ENCODE measurements around the gene SPECC1. TPM values are rescaled to one million over a fixed set of nuclear protein-coding genes. Genes with fewer than 3 reads are reported as not detected.

SPECC1 gene
- total and polyA plus RNA-seq, 9 of the 15 experiments (the other 6 are each of a cell fraction or from before 2014, with no cell fraction given) = 2.4 to 19.6 (median 14.7) TPM

- H3K9me1 ChIP-seq (ENCODE audit: control insufficient read depth, insufficient read depth, low read length) = no peaks in the 10 kb centered on the region
- WGBS (ENCODE audit: insufficient coverage, low coverage, missing lambda C conversion rate) = 41% methylated on average over 8 of the region's 10 CpGs
- no peaks in the 10 kb centered on the region for H3K36me3 ChIP-seq (ENCODE audit: control insufficient read depth, insufficient read depth, low read length)
- CTCF ChIA-PET (ENCODE audit: low intra/inter-chr PET ratio) = no interaction called here
- intact Hi-C loops (cut with micrococcal nuclease) (no loop called here), in situ Hi-C loops (cut with MboI) (no loop called here)
- H3K4me2 ChIP-seq (ENCODE audit: insufficient read depth, low read length) = no peak overlapping the region
- FAIRE-seq (peak; percentile 76), ATAC-seq (peak; percentile 81), DNase-seq (ENCODE audit: extremely low read depth in 1 of 4, low spot score in 3 of 4) (peak in 3 of 4 experiments; percentile 14 to 53 (median 36))
- no peaks in the 10 kb centered on the region for H3K9me3 ChIP-seq (replicated peaks; ENCODE audit: control insufficient read depth, insufficient read depth, low read depth, low read length)
- H2AFZ ChIP-seq (ENCODE audit: low read depth, low read length) = no peak overlapping the region
- no TSS peak for BruUV-seq (replicated peaks)
- peaks cover 11 to 22% of the 10 kb centered on the region in 2 experiments; a peak in 4 of 5 replicates for H3K4me1 ChIP-seq (replicated peaks in 1 of 2; ENCODE audit: control insufficient read depth in 2 of 2, insufficient read depth in 2 of 2, low read length in 2 of 2)
- no peaks in the 10 kb centered on the region for H3K79me2 ChIP-seq (ENCODE audit: control insufficient read depth, insufficient read depth, low read length)
- H3K27me3 ChIP-seq (ENCODE audit: control insufficient read depth in 2 of 2, insufficient read depth in 2 of 2, low read length in 2 of 2) = no peaks in the 10 kb centered on the region
- H3K27ac ChIP-seq (ENCODE audit: extremely low read depth, low read depth, low read length) = no peak overlapping the region
- H3K9ac ChIP-seq (ENCODE audit: insufficient read depth in 1 of 2, low read depth in 2 of 2, low read length in 2 of 2) = no peak overlapping the region
- POLR2A ChIA-PET = interaction anchor here (0.6 kb wide), 1 partner anchor 142 kb away, joined by 3 read pairs; no protein-coding TSS in a partner anchor
- peaks cover 16% of the 10 kb centered on the region; the same call in 1 of the 2 replicates for H4K20me1 ChIP-seq (replicated peaks; ENCODE audit: control insufficient read depth, insufficient read depth, low read length)
- no peak overlapping the region for H3K4me3 ChIP-seq
- TF ChIP-seq CBFA2T2 (conservative IDR thresholded peaks at IDR 0.05) (peak; percentile 42; the same call in 1 of the 2 replicates), HDAC6 (IDR thresholded peaks at IDR 0.05; ENCODE audit: low read depth, low read length) (no peak), CHD1 (IDR thresholded peaks at IDR 0.05; ENCODE audit: low read length) (no peak), DPF2 (IDR thresholded peaks at IDR 0.05) (peak; percentile 78), CBFA2T3 (IDR thresholded peaks at IDR 0.05) (peak; percentile 71), CEBPG (CRISPR knock-in tag; IDR thresholded peaks at IDR 0.05) (no peak), CEBPG (tag; conservative IDR thresholded peaks at IDR 0.05 in 1 of 2, IDR thresholded peaks at IDR 0.05 in 1 of 2) (0 out of 4 replicates have a peak, but pooled peaks of 1 of the 2 experiments have one; percentile 21), CTBP1 (IDR thresholded peaks at IDR 0.05; ENCODE audit: borderline replicate concordance) (peak; percentile 56; the same call in 1 of the 2 replicates), ZNF41 (CRISPR knock-in tag; conservative IDR thresholded peaks at IDR 0.05) (0 out of 2 replicates have a peak, but pooled peaks have one; percentile 31), CREB3L1 (IDR thresholded peaks at IDR 0.05; ENCODE audit: borderline replicate concordance, low read depth) (no peak), ZNF316 (IDR thresholded peaks at IDR 0.05) (peak; percentile 89)
- TF ChIP-seq, protein P1, sequence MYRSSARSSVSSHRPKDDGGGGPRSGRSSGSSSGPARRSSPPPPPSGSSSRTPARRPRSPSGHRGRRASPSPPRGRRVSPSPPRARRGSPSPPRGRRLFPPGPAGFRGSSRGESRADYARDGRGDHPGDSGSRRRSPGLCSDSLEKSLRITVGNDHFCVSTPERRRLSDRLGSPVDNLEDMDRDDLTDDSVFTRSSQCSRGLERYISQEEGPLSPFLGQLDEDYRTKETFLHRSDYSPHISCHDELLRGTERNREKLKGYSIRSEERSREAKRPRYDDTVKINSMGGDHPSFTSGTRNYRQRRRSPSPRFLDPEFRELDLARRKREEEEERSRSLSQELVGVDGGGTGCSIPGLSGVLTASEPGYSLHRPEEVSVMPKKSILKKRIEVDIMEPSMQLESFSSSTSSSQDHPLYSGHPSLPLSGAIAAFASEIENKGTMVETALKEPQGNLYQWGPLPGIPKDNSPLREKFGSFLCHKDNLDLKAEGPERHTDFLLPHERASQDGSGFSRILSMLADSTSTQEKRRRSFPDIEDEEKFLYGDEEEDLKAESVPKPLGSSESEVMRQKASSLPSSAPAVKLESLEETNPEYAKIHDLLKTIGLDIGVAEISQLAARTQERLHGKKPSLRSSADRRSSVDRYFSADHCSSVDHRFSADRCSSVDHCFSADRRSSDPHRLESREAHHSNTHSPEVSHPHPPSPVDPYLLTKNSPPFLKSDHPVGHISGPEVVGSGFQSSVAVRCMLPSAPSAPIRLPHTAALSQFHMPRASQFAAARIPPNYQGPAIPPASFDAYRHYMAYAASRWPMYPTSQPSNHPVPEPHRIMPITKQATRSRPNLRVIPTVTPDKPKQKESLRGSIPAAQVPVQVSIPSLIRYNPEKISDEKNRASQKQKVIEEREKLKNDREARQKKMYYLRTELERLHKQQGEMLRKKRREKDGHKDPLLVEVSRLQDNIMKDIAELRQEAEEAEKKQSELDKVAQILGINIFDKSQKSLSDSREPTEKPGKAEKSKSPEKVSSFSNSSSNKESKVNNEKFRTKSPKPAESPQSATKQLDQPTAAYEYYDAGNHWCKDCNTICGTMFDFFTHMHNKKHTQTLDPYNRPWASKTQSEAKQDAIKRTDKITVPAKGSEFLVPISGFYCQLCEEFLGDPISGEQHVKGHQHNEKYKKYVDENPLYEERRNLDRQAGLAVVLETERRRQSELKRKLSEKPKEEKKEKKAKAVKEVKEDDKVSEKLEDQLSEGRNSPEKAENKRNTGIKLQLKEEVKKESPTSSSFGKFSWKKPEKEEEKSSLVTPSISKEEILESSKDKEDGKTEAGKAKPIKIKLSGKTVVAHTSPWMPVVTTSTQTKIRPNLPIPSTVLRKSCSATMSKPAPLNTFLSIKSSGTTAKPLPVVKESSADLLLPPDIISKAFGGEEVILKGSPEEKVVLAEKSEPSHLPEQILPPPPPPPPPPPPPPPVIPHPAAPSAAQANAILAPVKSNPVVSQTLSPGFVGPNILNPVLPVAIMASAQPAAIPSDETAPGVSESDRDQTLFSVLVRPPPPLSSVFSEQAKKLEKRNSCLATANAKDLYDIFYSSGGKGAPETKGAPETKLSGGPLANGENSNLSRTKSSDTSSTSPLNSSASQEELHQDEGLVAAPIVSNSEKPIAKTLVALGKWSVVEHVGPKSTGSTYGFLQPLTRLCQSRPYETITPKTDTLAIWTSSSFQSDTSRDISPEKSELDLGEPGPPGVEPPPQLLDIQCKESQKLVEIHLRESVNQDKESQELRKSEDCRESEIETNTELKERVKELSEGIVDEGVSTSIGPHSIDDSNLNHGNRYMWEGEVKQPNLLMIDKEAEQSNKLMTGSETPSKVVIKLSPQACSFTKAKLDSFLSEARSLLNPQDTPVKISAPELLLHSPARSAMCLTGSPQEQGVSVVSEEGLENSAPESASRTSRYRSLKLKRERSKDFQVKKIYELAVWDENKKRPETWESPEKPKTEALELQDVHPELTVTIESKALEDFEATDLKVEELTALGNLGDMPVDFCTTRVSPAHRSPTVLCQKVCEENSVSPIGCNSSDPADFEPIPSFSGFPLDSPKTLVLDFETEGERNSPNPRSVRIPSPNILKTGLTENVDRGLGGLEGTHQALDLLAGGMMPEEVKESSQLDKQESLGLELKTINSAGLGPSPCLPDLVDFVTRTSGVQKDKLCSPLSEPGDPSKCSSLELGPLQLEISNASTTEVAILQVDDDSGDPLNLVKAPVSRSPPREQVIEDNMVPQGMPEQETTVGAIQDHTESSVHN (IDR thresholded peaks at IDR 0.05; ENCODE audit: borderline replicate concordance in 1 of 2, low read depth in 1 of 2) = 0 out of 4 replicates have a peak, but pooled peaks of 1 of the 2 experiments have one; percentile 53
Measured at GRCh38 chr17:20184977-20185619, 175.9 kb downstream of the SPECC1 start.
